SK-N-SH (cell line): ENCODE measurements around the gene DAGLA.

Source experiments
- EP300 ChIP-seq, 2 experiments: IDR thresholded peaks; 2 replicates each; pipeline versions ENCODE4 v1.4.0 to v1.6.1; 2012; ENCODE audit warnings: borderline replicate concordance in 1 of 2, low read depth in 1 of 2, low read length in 1 of 2
- FOXJ3 ChIP-seq: sonication (generic); formaldehyde crosslinking; IDR thresholded peaks from 2 replicates; pipeline ENCODE4 v1.5.1; 2020; ENCODE audit warnings: mild to moderate bottlenecking, missing genetic modification reagents
- JUND ChIP-seq: IDR thresholded peaks from 2 replicates; pipeline ENCODE4 v1.4.0; 2012
- MXI1 ChIP-seq: IDR thresholded peaks from 2 replicates; pipeline ENCODE4 v1.6.1; 2012; ENCODE audit warnings: mild to moderate bottlenecking, low read depth, low read length, improper control_type of control experiment
- NFIC ChIP-seq: IDR thresholded peaks from 2 replicates; pipeline ENCODE4 v1.4.0; 2012; ENCODE audit warnings: borderline replicate concordance
- SIN3A ChIP-seq: IDR thresholded peaks from 2 replicates; pipeline ENCODE4 v1.6.1; 2012; ENCODE audit warnings: low read depth, mild to moderate bottlenecking, low read length, moderate library complexity, borderline replicate concordance
- YY1 ChIP-seq: IDR thresholded peaks from 2 replicates; pipeline ENCODE4 v1.4.0; 2012; ENCODE audit warnings: low read depth, mild to moderate bottlenecking
- TF ChIP-seq, protein P1 (sequence below): fragments of 200-600 bp; sonication (generic); IDR thresholded peaks from 2 replicates; pipeline ENCODE4 v1.6.1; 2017; ENCODE audit warnings: antibody characterized with exemption, mild to moderate bottlenecking, moderate library complexity
- TF ChIP-seq, protein P2 (sequence below): IDR thresholded peaks from 2 replicates; pipeline ENCODE4 v1.6.1; 2012; ENCODE audit warnings: mild to moderate bottlenecking, low read depth, low read length, moderate library complexity

DNA sequence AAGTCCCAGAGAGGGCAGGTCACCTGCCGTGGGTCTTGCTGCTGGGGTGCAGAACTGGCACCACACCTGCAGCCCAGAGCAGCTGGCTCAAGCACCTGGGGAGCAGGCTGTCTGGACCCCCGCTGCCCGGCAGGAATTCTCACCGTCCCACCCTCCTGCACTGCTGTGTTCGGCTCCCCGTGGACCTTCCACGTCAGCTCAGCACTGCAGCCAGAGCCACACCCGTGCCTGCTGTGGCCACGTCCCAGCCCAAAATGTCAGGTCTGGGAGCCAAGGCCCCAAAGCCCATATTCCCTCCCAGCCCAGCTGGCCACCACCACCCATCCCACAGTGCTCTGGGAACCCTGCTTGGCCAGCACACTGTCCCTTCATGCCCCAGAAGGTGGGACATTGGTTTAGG, 44.2 kb downstream of the DAGLA start:
- TF ChIP-seq, protein P1, sequence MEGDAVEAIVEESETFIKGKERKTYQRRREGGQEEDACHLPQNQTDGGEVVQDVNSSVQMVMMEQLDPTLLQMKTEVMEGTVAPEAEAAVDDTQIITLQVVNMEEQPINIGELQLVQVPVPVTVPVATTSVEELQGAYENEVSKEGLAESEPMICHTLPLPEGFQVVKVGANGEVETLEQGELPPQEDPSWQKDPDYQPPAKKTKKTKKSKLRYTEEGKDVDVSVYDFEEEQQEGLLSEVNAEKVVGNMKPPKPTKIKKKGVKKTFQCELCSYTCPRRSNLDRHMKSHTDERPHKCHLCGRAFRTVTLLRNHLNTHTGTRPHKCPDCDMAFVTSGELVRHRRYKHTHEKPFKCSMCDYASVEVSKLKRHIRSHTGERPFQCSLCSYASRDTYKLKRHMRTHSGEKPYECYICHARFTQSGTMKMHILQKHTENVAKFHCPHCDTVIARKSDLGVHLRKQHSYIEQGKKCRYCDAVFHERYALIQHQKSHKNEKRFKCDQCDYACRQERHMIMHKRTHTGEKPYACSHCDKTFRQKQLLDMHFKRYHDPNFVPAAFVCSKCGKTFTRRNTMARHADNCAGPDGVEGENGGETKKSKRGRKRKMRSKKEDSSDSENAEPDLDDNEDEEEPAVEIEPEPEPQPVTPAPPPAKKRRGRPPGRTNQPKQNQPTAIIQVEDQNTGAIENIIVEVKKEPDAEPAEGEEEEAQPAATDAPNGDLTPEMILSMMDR: no peak
- TF ChIP-seq NFIC: no peak
- TF ChIP-seq MXI1: no peak
- no peak for TF ChIP-seq EP300 (IDR thresholded peaks at IDR 0.05; ENCODE audit: borderline replicate concordance in 1 of 2, low read depth in 1 of 2, low read length in 1 of 2)
- TF ChIP-seq, protein P2, sequence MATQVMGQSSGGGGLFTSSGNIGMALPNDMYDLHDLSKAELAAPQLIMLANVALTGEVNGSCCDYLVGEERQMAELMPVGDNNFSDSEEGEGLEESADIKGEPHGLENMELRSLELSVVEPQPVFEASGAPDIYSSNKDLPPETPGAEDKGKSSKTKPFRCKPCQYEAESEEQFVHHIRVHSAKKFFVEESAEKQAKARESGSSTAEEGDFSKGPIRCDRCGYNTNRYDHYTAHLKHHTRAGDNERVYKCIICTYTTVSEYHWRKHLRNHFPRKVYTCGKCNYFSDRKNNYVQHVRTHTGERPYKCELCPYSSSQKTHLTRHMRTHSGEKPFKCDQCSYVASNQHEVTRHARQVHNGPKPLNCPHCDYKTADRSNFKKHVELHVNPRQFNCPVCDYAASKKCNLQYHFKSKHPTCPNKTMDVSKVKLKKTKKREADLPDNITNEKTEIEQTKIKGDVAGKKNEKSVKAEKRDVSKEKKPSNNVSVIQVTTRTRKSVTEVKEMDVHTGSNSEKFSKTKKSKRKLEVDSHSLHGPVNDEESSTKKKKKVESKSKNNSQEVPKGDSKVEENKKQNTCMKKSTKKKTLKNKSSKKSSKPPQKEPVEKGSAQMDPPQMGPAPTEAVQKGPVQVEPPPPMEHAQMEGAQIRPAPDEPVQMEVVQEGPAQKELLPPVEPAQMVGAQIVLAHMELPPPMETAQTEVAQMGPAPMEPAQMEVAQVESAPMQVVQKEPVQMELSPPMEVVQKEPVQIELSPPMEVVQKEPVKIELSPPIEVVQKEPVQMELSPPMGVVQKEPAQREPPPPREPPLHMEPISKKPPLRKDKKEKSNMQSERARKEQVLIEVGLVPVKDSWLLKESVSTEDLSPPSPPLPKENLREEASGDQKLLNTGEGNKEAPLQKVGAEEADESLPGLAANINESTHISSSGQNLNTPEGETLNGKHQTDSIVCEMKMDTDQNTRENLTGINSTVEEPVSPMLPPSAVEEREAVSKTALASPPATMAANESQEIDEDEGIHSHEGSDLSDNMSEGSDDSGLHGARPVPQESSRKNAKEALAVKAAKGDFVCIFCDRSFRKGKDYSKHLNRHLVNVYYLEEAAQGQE: no peak
- TF ChIP-seq YY1: no peak
- TF ChIP-seq JUND: no peak
- no peak for TF ChIP-seq FOXJ3 (CRISPR knock-in tag)
- no peak for TF ChIP-seq SIN3A
